ENCODE measurements around the gene HIGD1C.

DNA sequence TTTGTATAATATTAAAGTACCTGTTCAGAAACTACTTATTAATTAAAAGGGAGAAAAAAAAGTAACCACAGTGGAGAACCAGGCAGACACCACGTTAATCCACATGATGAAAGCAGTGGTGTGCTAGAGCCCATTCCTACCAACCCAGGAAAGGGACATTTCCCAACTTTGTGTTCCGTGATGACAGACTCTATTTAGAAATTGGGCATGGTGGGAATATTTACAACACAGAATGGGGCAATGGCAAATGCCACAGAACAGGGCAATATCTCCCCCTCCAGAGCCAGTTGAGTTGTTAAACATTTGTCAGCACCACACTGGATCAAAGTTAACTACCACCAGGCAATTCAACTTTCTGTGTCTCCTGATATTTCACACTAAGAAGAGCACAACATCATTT is 1.2 kb upstream of the HIGD1C start:
- TF ChIP-seq, protein P1, sequence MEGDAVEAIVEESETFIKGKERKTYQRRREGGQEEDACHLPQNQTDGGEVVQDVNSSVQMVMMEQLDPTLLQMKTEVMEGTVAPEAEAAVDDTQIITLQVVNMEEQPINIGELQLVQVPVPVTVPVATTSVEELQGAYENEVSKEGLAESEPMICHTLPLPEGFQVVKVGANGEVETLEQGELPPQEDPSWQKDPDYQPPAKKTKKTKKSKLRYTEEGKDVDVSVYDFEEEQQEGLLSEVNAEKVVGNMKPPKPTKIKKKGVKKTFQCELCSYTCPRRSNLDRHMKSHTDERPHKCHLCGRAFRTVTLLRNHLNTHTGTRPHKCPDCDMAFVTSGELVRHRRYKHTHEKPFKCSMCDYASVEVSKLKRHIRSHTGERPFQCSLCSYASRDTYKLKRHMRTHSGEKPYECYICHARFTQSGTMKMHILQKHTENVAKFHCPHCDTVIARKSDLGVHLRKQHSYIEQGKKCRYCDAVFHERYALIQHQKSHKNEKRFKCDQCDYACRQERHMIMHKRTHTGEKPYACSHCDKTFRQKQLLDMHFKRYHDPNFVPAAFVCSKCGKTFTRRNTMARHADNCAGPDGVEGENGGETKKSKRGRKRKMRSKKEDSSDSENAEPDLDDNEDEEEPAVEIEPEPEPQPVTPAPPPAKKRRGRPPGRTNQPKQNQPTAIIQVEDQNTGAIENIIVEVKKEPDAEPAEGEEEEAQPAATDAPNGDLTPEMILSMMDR (conservative IDR thresholded peaks at IDR 0.05; ENCODE audit: low read depth in 2 of 2): no peak
- no peak for TF ChIP-seq EZH2 (IDR thresholded peaks at IDR 0.05; ENCODE audit: low read depth, unreplicated experiment)
- no peak for TF ChIP-seq POLR2AphosphoS5 (IDR thresholded peaks at IDR 0.05; ENCODE audit: low read depth)
- no peak for TF ChIP-seq NANOG (IDR thresholded peaks at IDR 0.05; ENCODE audit: borderline replicate concordance)
- no peak for TF ChIP-seq ZNF114 (CRISPR knock-in tag; IDR thresholded peaks at IDR 0.05)
- TF ChIP-seq, protein P2, sequence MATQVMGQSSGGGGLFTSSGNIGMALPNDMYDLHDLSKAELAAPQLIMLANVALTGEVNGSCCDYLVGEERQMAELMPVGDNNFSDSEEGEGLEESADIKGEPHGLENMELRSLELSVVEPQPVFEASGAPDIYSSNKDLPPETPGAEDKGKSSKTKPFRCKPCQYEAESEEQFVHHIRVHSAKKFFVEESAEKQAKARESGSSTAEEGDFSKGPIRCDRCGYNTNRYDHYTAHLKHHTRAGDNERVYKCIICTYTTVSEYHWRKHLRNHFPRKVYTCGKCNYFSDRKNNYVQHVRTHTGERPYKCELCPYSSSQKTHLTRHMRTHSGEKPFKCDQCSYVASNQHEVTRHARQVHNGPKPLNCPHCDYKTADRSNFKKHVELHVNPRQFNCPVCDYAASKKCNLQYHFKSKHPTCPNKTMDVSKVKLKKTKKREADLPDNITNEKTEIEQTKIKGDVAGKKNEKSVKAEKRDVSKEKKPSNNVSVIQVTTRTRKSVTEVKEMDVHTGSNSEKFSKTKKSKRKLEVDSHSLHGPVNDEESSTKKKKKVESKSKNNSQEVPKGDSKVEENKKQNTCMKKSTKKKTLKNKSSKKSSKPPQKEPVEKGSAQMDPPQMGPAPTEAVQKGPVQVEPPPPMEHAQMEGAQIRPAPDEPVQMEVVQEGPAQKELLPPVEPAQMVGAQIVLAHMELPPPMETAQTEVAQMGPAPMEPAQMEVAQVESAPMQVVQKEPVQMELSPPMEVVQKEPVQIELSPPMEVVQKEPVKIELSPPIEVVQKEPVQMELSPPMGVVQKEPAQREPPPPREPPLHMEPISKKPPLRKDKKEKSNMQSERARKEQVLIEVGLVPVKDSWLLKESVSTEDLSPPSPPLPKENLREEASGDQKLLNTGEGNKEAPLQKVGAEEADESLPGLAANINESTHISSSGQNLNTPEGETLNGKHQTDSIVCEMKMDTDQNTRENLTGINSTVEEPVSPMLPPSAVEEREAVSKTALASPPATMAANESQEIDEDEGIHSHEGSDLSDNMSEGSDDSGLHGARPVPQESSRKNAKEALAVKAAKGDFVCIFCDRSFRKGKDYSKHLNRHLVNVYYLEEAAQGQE (IDR thresholded peaks at IDR 0.05; ENCODE audit: unreplicated experiment): no peak
- TF ChIP-seq EZH2phosphoT487 (IDR thresholded peaks at IDR 0.05; ENCODE audit: unreplicated experiment): no peak
- TF ChIP-seq JUNB (IDR thresholded peaks at IDR 0.05; ENCODE audit: unreplicated experiment): no peak
- no peak for TF ChIP-seq STAT1 (IDR thresholded peaks at IDR 0.05; ENCODE audit: unreplicated experiment)
- TF ChIP-seq CREB1 (CRISPR knock-in tag; IDR thresholded peaks at IDR 0.05; ENCODE audit: low read depth): no peak
- TF ChIP-seq ZNF331 (CRISPR knock-in tag; IDR thresholded peaks at IDR 0.05; ENCODE audit: low read depth): no peak
